PC-3 (cell line): ENCODE data around the gene FBXO41.

Source experiments
- EZH2 ChIP-seq: fragments of 300-600 bp; sonication (generic); IDR thresholded peaks from one replicate; pipeline ENCODE4 v1.6.1; 2017; ENCODE audit warnings: antibody characterized with exemption, mild to moderate bottlenecking, low read length; ENCODE audit not compliant: unreplicated experiment
- TF ChIP-seq, protein P1 (sequence below): fragments of 300-600 bp; sonication (generic); conservative IDR thresholded peaks from 2 replicates; pipeline ENCODE4 v1.5.1; 2017; ENCODE audit warnings: antibody characterized with exemption, low read depth, mild to moderate bottlenecking, low read length

GRCh38 chr2:73282924-73283544, 1.2 kb downstream of the FBXO41 start:
- TF ChIP-seq EZH2: no peak
- TF ChIP-seq, protein P1, sequence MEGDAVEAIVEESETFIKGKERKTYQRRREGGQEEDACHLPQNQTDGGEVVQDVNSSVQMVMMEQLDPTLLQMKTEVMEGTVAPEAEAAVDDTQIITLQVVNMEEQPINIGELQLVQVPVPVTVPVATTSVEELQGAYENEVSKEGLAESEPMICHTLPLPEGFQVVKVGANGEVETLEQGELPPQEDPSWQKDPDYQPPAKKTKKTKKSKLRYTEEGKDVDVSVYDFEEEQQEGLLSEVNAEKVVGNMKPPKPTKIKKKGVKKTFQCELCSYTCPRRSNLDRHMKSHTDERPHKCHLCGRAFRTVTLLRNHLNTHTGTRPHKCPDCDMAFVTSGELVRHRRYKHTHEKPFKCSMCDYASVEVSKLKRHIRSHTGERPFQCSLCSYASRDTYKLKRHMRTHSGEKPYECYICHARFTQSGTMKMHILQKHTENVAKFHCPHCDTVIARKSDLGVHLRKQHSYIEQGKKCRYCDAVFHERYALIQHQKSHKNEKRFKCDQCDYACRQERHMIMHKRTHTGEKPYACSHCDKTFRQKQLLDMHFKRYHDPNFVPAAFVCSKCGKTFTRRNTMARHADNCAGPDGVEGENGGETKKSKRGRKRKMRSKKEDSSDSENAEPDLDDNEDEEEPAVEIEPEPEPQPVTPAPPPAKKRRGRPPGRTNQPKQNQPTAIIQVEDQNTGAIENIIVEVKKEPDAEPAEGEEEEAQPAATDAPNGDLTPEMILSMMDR: no peak
